GM12865 (cell line): ENCODE data around the gene GRID1.
"Not testable (repeated sequence)": the region's sequence is repeated elsewhere in the genome, so short reads cannot be mapped to it uniquely, and the experiment has no call there.

Experiments
- DNase-seq: peaks from one replicate; pipeline ENCODE4 v3.0.0; 2010; ENCODE audit warnings: low read depth
- H3K4me3 ChIP-seq: 2 replicates; pipeline ENCODE4 v1.5.1; 2011; ENCODE audit warnings: mild to moderate bottlenecking, low read depth, low read length, control low read depth
- CTCF ChIP-seq: IDR thresholded peaks from 2 replicates; pipeline ENCODE4 v1.5.1; 2011; ENCODE audit warnings: low read length, control low read depth, low read depth, inconsistent platforms; ENCODE audit not compliant: insufficient read depth; ENCODE audit errors: missing control alignments

Gene GRID1

GRCh38 chr10:86033581-86033980 is 333.0 kb downstream of the GRID1 start:
- TF ChIP-seq CTCF: no peak
- DNase-seq: no peak
- H3K4me3 ChIP-seq: no peak overlapping the region

DNA sequence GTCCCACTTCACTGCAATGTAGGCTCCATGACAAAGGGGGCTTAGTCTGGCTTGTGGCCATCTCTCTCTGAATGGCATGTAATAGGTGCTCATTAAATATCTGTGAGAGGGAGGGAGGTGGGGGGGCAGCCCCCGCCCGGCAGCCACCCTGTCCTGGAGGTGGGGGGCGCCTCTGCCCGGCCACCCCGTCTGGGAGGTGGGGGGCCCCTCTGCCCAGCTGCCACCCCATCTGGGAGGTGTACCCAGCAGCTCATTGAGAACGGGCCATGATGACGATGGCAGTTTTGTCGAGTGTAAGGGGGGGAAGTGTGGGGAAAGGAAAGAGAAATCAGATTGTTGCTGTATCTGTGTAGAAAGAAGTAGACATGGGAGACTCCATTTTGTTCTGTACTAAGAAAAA is 334.5 kb downstream of the GRID1 start:
- H3K4me3 ChIP-seq: not testable (repeated sequence)

DNA sequence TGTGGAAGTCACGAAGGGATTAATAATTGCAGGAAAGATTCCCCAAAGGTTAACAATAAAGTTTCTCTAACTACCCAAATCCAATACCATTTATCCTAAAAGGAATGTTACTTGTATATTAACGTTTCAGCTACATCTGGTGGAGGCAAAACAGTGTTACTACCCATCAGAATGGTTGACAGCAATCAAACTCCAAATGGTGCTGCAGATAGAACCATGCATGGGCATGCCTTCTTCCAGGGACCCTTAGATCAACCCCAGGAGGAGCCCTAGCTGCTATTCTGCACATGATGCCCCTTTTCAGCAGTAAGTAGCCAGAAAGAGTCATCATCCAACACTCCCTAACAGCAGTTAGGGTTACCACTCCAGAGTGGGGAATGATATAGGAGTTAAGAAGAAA is 336.3 kb downstream of the GRID1 start:
- H3K4me3 ChIP-seq: no peak overlapping the region
- no peak for TF ChIP-seq CTCF
- DNase-seq: no peak

More for the DNA sequence above, 334.5 kb downstream of the GRID1 start:
- DNase-seq: not testable (repeated sequence)

DNA sequence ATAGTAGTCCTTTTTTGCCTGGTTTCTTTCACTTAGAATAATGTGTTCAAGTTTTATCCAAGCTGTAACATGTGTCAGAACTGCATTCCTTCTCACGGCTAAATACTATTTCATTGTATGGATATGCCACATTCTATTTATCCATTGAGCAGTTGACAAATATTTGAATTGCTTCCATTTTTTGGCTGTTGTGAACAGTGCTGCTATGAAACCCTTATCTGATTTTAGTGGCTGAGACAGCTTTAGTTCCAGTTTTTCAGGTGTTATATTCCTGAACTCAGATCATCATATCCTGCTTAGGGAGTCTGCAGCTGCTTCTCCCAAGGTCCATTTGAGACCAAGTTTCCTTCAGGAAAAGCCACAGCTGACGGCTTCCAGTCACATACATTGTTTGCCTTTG is 339.2 kb downstream of the GRID1 start:
- TF ChIP-seq CTCF: no peak
- no peak for DNase-seq
- H3K4me3 ChIP-seq: no peak overlapping the region

DNA sequence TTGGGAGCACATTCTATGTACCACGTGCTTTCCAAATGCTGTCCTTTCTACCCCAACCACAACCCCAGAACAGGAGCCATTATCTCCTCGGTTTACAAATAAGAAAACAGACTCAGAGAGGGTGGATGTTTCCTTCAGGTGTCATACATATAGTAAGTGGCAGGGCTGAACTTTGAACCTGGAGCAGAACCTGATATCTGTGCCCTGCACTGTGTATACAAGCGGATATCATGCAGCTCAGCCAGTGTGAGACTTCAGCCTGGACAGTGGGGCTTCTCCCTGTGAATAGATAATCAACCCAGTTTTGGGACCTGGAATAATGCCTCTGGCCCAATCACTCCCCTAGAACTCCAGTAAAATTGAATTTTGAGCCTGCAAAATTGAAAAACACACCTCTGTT is 341.1 kb downstream of the GRID1 start:
- TF ChIP-seq CTCF: no peak
- DNase-seq: no peak
- no peak overlapping the region for H3K4me3 ChIP-seq

DNA sequence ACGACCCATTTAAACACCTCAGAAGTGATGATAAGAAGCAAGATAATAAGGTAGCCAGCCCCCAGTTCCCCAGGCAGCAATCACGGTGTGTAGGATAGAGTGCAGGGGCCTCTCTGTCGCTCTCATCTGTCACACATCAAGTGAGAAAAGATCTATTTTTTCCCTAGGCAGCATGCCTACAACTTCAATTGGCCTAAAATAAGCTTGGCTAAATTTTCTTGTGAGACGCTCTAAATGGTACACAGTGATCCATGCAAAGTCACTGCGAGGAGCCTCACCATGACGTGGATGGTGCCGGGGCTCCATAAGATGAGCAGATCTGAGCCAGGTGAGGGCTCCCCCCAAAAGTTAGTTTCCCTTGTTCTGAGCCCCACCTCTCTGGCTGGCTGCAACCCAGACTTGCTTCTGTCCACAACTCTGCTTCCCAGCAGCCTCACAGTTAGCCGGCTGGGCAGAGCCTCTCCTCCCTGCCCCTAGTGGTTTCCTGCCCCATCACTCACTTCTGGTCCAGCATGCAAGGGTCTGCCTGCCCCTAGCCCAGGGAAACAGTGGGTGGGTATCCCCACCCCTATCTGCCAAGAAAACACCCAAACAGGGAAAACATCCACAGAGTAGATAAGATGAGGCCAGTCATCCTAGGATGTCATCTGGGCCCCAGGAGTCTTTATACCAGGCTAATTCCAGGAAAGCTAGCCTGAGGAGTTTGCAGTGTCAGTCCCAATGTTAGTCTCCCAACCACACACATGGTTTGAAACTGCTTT is 342.1 kb downstream of the GRID1 start:
- no peak for DNase-seq
- H3K4me3 ChIP-seq: no peak overlapping the region
- TF ChIP-seq CTCF: no peak

GRCh38 chr10:86023931-86024280 is 342.7 kb downstream of the GRID1 start:
- H3K4me3 ChIP-seq: no peak overlapping the region
- TF ChIP-seq CTCF: no peak
- no peak for DNase-seq
